Transverse colon (tissue), 3 donors: Measurements from ENCODE around the gene ARMS2.

Experiments
- CTCF ChIP-seq, 5 experiments: fragments of 200-600 bp in 3 of 5; fragments of 450-650 bp in 2 of 5; sonication (generic) in 3 of 5; IDR thresholded peaks; 1 replicate in 2 of 5; 2 replicates in 3 of 5; pipeline ENCODE4 v1.5.1; 2016 to 2017; ENCODE audit warnings: antibody characterized with exemption in 5 of 5, inconsistent platforms in 3 of 5, mild to moderate bottlenecking in 2 of 5, moderate library complexity in 1 of 5
- EP300 ChIP-seq: sonication (generic); formaldehyde crosslinking; IDR thresholded peaks from one replicate; pipeline ENCODE4 v1.6.1; 2017; ENCODE audit warnings: antibody characterized with exemption, low read depth
- POLR2A ChIP-seq: fragments of 450-650 bp; IDR thresholded peaks from one replicate; pipeline ENCODE4 v1.6.1; 2016; ENCODE audit warnings: antibody characterized with exemption, mild to moderate bottlenecking, moderate library complexity

DNA sequence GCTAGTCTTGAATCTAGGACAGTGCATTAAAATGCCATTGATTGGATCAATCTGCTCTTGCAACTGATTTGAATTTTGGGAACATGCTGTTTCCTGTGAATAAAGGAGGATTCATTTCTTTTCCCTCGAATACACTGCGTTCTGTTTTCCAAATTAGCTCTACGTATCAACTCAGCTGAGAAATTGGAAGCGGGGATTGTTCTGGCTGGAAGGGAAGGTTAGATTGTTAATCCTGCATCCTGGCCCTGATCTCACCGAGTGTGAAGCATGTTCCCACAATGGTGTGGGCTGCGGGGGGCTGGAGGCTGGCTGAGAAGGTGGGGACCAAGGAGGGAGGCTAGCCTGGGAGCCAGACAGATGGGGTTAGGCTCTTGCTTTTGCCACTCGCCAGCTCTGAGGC is 24.5 kb downstream of the ARMS2 start:
- TF ChIP-seq EP300 (no peak), CTCF (IDR thresholded peaks at IDR 0.05) (no peak), POLR2A (no peak)
